NCI-H748 treated with DMSO at 0.1 percent for 48 hours (cell line): ENCODE measurements around the gene MDM2.

Experiments
- DNase-seq: peaks from one replicate; lab custom pipeline; 2025; lab: John Stamatoyannopoulos, UW

MDM2 gene

GRCh38 chr12:68807576-68808387, at the start of gene MDM2:
Gene MDM2, plus strand, starts transcription at chr12:68808177. Its CDS starts 301 bp downstream, at chr12:68808478.
- peak; percentile 92 for DNase-seq

- DNase-seq = no peak
These were observed 48.1 kb upstream of the MDM2 start for GRCh38 chr12:68759852-68760251.

- DNase-seq = no peak
These were observed 47.1 kb upstream of the MDM2 start for GRCh38 chr12:68760806-68761441.

DNA sequence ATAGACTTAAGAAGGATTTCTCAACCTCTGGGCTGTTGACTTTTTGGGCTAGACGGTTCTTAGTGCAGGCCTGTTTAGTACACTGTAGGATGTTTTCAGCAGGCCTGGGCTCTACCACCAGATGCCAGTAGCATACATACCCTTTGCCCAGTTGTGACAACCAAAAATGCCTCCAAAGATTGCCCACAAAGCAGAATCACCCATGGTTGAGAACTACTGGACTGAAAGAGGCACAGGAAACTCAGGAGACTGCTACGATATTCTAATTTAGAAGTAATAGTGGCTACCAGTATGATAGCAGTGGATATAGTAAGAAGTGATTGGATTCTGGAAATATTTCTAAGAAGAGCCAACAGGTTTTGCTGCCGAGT, 46.5 kb upstream of the MDM2 start:
- DNase-seq = no peak

DNA sequence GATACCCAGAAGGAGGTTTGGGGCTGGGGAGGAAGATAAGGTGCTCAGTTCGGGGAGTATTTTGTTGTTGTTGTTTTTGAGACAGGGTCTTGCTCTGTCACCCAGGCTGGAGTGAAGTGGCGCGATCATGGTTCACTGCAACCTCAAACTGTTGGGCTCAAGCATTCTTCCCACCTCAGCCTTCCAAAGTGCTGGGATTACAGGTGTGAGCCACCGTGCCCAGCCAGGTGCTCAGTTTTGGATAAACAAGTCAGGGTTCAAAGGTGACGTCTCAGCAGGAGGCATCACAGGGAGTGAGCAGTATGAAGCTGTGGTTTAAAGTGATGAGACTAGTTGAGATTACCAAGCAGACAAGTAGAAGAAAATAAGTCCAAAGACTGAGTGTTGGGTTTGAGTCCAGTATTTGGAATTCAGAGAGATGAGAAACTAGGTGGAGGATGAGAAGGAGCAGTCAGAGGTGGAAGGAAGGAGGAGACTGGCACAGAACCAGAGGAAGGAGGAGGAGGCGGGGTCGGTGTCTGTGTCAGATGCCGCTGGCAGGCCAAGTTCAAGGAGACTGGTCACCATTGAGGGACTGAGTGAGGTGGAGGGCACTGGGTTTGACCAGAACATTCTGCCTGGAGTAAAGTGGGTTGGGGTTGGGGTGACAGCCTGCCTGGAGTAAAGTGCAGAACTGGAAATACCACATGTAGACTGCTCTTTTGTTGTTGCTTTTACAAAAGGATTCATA, 45.9 kb upstream of the MDM2 start:
- no peak for DNase-seq

- DNase-seq = no peak
These were observed 45.3 kb upstream of the MDM2 start for GRCh38 chr12:68762691-68763090.

- DNase-seq = no peak
These were observed 42.3 kb upstream of the MDM2 start for GRCh38 chr12:68765696-68766095.

GRCh38 chr12:68766646-68767045, 41.3 kb upstream of the MDM2 start:
- DNase-seq = no peak

- DNase-seq = no peak
These were observed 40.8 kb upstream of the MDM2 start for GRCh38 chr12:68767191-68767590.

GRCh38 chr12:68768431-68768939, 39.5 kb upstream of the MDM2 start:
- DNase-seq = no peak

GRCh38 chr12:68769941-68770340, 38.0 kb upstream of the MDM2 start:
- DNase-seq = no peak

DNA sequence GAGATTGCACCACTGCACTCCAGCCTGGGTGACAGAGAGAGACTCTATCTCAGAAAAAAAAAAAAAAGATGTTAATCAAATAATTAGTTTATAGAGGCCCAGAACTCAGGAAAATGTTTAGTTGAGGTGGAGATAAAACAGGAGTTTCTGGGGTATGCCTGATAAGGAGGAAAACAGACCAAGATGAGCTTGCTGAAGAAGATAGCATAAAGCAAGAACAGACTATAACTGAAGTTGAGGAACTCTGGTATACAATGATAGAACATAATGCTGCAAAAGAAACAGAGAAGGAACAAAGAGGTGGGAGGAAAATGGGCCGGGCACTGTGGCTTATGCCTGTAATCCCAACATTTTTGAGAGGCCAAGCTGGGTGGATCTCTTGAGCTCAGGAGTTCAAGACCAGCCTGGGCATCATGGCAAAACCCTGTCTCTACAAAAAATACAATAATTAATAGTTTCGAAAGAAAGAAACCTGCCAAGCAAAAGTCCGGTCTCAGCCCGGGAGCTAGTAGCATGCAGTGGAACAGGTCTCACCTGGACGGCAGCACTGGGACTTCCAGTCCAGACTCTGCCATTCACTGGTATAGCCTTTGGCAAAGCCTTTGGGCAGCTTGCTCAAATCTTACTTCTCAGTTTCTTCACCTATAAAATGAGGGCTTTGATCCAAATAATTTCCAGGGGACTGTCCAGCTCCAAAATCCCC, 36.6 kb upstream of the MDM2 start:
- DNase-seq = no peak

- DNase-seq = no peak
These were observed 35.3 kb upstream of the MDM2 start for GRCh38 chr12:68772714-68773113.

- DNase-seq = no peak
These were observed 34.4 kb upstream of the MDM2 start for GRCh38 chr12:68773582-68773981.

GRCh38 chr12:68775121-68775630, 32.8 kb upstream of the MDM2 start:
- DNase-seq = no peak

GRCh38 chr12:68776976-68777610, 30.9 kb upstream of the MDM2 start:
- DNase-seq = no peak

DNA sequence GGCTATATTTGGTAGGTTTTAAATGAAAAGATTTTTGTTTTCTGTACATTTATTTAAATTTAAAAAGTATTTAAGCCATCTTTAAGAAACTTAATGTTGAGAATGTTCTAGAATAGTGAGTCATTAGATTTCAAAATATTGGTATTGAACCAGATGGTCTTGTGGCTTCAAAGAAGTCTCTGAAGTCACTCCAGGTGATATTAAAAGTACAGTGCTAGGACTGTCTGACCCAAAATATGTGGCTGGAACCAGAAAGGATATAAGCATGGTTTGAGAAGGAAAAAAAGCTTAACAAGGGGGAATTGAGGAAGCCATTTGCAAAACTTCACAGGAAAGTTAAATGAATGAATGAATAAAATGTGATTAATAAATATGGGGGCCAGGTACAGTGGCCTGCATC, 28.7 kb upstream of the MDM2 start:
- no peak for DNase-seq

GRCh38 chr12:68780731-68781130, 27.2 kb upstream of the MDM2 start:
- no peak for DNase-seq

DNA sequence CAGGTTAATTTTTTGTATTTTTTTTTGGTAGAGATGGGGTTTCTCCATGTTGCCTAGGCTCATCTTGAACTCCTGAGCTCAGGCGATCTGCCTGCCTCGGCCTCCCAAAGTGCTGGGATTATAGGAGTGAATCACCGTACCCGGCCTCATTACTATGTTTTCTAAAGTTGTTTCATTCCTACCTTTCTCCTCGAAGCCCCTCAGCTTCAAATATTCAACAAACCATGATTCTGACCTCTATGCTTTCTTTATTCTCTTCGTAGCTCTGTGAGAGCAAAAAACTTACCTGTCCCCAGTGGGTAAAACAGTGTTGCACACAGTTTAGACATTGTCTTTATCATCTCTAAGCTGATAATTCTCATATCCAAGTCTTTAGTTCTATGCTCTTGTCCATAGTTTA, 26.2 kb upstream of the MDM2 start:
- no peak for DNase-seq

DNA sequence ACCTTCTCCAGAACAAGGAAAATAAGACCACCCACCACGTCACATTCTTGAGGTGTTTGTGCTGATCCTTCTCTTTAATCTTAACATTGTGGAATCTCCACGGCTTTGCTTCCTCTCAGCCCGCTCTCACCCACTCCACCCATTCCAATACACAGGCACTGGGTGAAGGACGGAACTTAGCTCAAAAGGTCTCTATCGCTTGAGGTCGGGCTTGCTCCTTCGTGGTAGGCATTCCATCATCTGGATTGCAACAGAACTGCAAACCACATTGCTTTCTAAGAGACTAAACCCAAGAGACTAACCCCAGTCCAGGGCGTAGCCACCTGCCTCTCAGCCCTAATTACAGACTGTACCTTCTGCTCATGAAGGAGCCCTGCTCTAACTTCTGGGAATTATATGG, 24.0 kb upstream of the MDM2 start:
- no peak for DNase-seq

DNA sequence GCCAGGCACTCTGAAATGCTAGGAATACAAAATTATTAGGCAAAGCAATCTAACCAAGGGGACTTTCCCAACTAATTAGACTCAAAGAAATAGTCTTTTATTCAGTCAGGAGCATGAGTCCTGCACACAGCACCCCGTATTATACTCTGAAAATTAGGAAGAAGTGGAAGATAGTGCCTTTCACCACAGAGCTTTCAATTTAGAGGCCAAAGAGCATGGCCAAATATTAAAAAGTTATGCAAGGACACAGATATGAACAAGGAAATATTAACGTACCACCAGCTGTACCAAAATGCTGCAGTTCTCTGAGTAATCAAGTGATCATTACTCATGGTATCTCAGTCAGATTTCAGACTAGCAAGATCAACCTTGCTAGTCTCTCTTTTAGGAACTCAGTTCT, 22.6 kb upstream of the MDM2 start:
- DNase-seq = no peak

DNA sequence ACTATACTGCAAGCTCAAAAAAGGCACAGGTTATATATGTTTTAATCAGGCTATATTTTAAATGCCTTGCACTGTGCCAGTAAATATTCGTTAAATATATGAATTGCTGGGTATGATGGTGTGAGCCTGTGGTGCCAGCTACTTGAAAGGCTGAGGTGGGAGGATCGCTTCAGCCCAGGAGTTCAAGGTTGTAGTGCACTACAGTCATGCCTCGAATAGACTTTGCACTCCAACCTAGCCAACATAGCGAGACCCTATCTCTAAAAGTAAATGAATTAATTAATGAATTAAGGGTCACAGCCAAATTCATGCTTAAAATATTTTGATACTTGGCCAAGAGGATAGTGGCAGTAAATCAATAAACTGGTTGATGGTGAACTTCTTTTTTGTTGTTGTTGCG, 22.2 kb upstream of the MDM2 start:
- no peak for DNase-seq
